ES-I3 (cell line): ENCODE results near the gene CES1.
"Not testable (repeated sequence)": the region's sequence is repeated elsewhere in the genome, so short reads cannot be mapped to it uniquely, and the experiment has no call there.

Experiments used
- H3K36me3 ChIP-seq: 2 replicates; pipeline ENCODE4 v1.6.1; 2013; ENCODE audit warnings: mild to moderate bottlenecking, low read length, control low read depth, moderate library complexity; ENCODE audit not compliant: insufficient read depth
- H3K4me1 ChIP-seq: 2 replicates; pipeline ENCODE4 v1.6.1; 2013; ENCODE audit warnings: mild to moderate bottlenecking, control low read depth, low read length; ENCODE audit not compliant: insufficient read depth
- H3K9ac ChIP-seq: 2 replicates; pipeline ENCODE4 v1.6.1; 2013; ENCODE audit warnings: low read depth, mild to moderate bottlenecking, low read length, moderate library complexity
- H3K9me3 ChIP-seq: 2 replicates; pipeline ENCODE4 v1.6.1; 2013; ENCODE audit warnings: mild to moderate bottlenecking, low read length, moderate library complexity; ENCODE audit not compliant: control insufficient read depth, insufficient read depth

CES1 gene

GRCh38 chr16:55842369-55843104, 9.6 kb upstream of the CES1 start:
- Histone ChIP-seq H3K9me3 (no peaks in the 10 kb centered on the region), H3K36me3 (no peaks in the 10 kb centered on the region), H3K4me1 (no peaks in the 10 kb centered on the region), H3K9ac (no peak overlapping the region)

- Histone ChIP-seq H3K36me3 (no peaks in the 10 kb centered on the region), H3K4me1 (no peaks in the 10 kb centered on the region), H3K9ac (no peak overlapping the region), H3K9me3 (no peaks in the 10 kb centered on the region)
These were observed 6.2 kb upstream of the CES1 start for GRCh38 chr16:55839115-55839514.

GRCh38 chr16:55836158-55836611, 3.3 kb upstream of the CES1 start:
- Histone ChIP-seq H3K36me3 (no peaks in the 10 kb centered on the region), H3K4me1 (no peaks in the 10 kb centered on the region), H3K9ac (no peak overlapping the region), H3K9me3 (no peaks in the 10 kb centered on the region)

DNA sequence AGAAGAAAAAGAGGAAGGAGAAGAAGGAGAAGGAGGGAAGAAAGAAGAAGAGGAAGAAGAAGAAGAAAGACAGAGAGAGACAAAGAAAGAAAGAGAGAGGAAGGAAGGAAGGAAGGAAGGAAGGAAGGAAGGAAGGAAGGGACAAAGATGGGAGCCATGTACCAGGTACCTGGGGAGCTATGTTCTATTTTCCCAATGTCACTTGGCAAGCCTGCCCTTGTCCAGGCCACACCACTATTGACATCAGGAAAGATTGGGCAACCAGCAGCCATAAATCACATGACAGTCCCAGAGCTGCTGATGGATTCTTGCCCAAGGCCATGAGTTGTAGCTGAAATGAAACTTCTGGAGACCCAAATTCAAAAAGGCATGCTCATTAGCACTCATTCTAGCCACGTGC, 2.7 kb upstream of the CES1 start:
- Histone ChIP-seq H3K4me1 (no peaks in the 10 kb centered on the region), H3K36me3 (no peaks in the 10 kb centered on the region), H3K9ac (no peak overlapping the region), H3K9me3 (no peaks in the 10 kb centered on the region)

DNA sequence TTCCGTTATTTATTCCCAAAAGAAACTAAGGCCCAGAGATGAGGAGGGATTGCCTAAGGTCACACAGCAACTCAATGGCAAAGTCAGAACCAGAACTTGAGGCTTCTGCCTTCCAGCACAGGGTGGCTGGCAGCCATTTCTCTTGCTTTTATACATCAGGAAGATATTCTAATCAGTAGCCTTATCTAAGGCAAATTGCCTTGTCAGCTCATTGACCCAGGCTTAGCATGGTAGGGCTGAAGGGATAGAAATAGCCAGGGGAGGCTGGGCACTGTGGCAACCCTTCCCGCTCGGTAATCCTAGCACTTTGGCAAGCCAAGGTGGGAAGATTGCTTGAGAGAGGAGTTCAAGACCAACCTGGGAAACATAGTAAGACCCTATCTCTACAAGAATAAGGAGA, 2.3 kb upstream of the CES1 start:
- not testable (repeated sequence) for H3K4me1 ChIP-seq, H3K9ac ChIP-seq, H3K9me3 ChIP-seq, H3K36me3 ChIP-seq

DNA sequence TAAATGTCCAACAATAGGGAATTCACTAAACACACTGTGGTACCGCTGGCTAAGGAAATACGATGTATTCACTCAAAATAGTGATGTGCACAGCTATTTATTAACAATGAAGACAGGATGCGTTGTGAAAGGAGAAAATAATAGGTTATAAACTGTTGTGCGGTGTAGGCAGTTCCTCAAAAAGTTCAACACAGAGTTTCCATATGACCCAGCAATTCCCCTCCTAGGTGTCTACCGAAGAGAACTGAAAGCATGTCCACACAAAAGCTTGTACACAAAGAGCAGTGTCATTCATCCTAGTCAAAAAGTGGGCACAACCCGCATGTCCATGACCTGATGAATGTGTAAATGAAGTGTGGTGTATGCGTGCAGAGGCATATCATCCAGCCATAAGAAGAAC, 1.2 kb upstream of the CES1 start:
- Histone ChIP-seq H3K9ac (no peak overlapping the region), H3K4me1 (no peaks in the 10 kb centered on the region), H3K9me3 (no peaks in the 10 kb centered on the region), H3K36me3 (no peaks in the 10 kb centered on the region)

DNA sequence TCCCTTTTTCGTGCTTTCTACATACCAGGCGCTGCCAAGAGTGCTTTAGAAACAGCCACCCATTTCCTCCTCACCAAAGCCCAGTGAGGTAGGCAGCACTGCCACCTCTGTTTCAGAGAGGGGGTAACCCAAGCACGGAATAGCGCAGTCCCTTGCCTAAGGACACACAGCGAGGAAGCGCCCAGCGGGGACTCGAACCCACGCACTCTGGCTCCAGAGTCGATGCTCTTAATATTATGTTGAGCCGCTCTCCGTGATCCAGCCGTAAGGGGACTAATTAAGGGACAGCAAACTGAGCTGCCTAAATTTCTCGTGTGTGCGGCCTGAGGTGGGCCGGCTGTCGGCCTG, 497 bp downstream of the CES1 start:
- no peak overlapping the region for H3K9ac ChIP-seq
- H3K4me1 ChIP-seq: no peaks in the 10 kb centered on the region
- H3K9me3 ChIP-seq: no peaks in the 10 kb centered on the region
- no peaks in the 10 kb centered on the region for H3K36me3 ChIP-seq

GRCh38 chr16:55830658-55831294, 2.1 kb downstream of the CES1 start:
- Histone ChIP-seq H3K4me1 (no peaks in the 10 kb centered on the region), H3K9ac (no peak overlapping the region), H3K36me3 (no peaks in the 10 kb centered on the region), H3K9me3 (no peaks in the 10 kb centered on the region)

- not testable (repeated sequence) for H3K36me3 ChIP-seq, H3K9me3 ChIP-seq, H3K4me1 ChIP-seq, H3K9ac ChIP-seq
These were observed 3.7 kb downstream of the CES1 start for GRCh38 chr16:55829232-55829631.

DNA sequence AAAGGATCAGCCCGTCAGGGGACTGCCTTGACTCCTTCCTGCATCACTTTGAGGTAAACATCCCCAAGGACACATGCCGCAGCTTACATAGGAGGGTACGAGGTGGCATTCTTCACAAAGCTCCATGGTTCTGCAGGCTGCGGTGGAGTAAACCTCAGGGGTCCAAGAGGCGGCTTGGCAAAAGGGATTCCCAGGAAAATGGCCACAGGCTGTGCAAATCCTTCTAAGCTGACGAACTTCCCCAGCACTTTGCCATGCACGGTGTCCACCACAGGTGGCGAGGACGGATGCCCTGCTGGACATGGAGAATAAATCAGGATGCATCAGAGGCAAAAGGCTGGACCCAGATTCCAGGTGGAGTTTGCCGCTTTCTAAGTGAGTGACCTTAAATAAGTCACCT, 4.2 kb downstream of the CES1 start:
- Histone ChIP-seq H3K4me1 (no peaks in the 10 kb centered on the region), H3K9me3 (no peaks in the 10 kb centered on the region), H3K36me3 (no peaks in the 10 kb centered on the region), H3K9ac (no peak overlapping the region)

- H3K4me1 ChIP-seq: no peaks in the 10 kb centered on the region
- H3K9ac ChIP-seq: no peak overlapping the region
- no peaks in the 10 kb centered on the region for H3K9me3 ChIP-seq
- no peaks in the 10 kb centered on the region for H3K36me3 ChIP-seq
These were observed 7.7 kb downstream of the CES1 start for GRCh38 chr16:55825115-55825728.

DNA sequence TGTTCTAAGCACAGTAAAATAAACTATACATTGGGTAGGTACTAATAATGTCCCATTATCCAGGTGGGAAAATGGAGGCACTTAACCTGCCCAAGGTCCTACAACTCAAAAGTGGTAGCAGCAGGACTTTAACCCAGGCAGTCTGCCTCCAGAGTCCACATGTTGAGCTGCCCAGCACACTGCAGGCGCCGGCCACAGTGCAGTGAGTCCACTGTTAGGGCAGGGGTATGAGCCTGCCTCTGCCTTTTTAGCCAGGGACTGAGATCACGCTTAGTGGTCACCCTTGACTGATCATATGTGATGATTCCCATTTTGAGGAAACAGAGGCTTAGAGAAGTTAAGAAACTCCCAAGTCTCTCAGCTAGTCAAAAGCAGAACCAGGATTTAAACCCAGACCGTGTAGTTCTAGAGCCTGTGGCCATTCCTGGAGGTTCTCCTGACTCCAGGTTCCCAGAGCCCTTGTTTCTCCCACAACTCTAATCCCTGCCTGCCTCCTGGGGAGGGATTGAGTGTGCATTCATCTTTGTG, 8.4 kb downstream of the CES1 start:
- no peaks in the 10 kb centered on the region for H3K9me3 ChIP-seq
- H3K9ac ChIP-seq: no peak overlapping the region
- no peaks in the 10 kb centered on the region for H3K36me3 ChIP-seq
- H3K4me1 ChIP-seq: no peaks in the 10 kb centered on the region

DNA sequence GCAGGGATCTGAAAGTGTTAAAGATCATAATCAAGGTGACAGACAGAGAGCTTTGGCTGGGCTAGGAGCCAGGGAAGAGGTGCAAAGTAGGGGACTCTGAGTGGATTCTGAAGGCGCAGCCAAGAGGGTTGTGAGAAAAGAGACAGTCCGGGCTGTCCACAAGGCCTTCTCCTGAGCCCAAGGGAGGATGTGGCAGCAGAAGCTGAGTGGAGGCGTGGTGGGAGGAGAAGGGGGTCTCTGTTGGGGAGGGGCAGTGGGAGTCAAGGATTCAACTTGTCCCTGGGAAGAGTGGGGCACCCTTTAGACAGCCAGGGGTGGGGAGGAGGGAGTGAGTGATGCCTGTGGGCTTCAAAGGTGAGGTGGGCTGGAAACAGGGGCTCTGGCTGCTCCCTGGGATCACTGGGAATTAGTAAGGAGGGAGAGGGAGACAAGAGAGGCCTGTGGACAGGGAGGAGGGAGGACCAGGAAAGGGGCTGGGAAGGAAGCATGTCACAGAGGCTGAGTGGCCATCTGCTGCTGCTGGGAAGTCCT, 10.6 kb downstream of the CES1 start:
- Histone ChIP-seq H3K4me1 (no peaks in the 10 kb centered on the region), H3K9ac (no peak overlapping the region), H3K36me3 (no peaks in the 10 kb centered on the region), H3K9me3 (no peaks in the 10 kb centered on the region)

DNA sequence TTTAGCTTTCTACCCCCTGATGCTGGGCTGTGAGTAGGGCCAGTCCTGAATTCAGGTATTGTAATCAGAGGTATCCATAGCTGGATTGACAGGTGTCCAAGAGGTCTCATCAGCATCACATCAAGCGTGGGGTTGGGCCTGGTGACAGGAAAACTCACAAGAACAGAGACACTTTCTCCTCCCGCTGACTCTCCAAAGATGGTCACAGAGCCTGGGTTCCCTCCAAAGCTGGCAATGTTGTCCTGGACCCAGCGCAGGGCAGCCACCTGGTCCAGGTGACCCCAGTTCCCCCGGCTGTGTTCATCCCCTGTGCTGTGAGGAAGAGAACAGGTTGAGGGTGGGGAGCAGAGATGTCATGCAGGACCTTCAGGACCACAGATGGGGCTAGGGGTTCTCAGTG, 11.7 kb downstream of the CES1 start:
- H3K9ac ChIP-seq: no peak overlapping the region
- H3K4me1 ChIP-seq: no peaks in the 10 kb centered on the region; the same call in 1 of the 2 replicates
- H3K36me3 ChIP-seq: no peaks in the 10 kb centered on the region
- no peaks in the 10 kb centered on the region for H3K9me3 ChIP-seq

DNA sequence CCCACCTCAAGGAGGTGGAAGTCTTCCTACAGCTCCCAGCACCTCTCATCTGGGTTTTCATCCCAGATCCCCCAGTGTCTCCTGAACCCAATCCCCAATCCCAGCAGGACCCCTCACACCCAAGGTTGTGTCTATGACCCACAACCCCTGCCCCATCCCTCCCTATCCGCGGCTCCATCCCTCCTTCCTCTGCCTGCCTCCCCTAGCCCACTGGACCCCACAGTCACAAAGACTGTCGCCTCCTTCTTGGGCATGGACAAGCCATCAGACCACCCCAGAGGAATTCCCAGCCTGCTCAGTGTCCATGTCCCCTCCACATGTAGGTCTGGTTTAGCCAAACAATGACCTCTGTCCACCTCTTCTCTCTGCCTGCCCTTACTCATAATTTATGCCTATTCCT, 12.3 kb downstream of the CES1 start:
- Histone ChIP-seq H3K9ac (no peak overlapping the region), H3K4me1 (no peaks in the 10 kb centered on the region; the same call in 1 of the 2 replicates), H3K9me3 (no peaks in the 10 kb centered on the region), H3K36me3 (no peaks in the 10 kb centered on the region)
